HG03159 (cell line): ENCODE data around the gene RPL3.
"Not testable (repeated sequence)": the region's sequence is repeated elsewhere in the genome, so short reads cannot be mapped to it uniquely, and the experiment has no call there.

ENCODE experiments used
- ATAC-seq: cut with Tn5 transposase; IDR thresholded peaks from one replicate; pipeline ENCODE4 v1.9.1; 2021; ENCODE audit warnings: mild to moderate bottlenecking, moderate library complexity; ENCODE audit not compliant: unreplicated experiment

RPL3 gene

GRCh38 chr22:39319284-39320022, at the start of gene RPL3:
TSS of gene RPL3 (minus strand) at chr22:39319623. CDS start at chr22:39319597, 26 bp downstream.
- peak; percentile 78 for ATAC-seq

DNA sequence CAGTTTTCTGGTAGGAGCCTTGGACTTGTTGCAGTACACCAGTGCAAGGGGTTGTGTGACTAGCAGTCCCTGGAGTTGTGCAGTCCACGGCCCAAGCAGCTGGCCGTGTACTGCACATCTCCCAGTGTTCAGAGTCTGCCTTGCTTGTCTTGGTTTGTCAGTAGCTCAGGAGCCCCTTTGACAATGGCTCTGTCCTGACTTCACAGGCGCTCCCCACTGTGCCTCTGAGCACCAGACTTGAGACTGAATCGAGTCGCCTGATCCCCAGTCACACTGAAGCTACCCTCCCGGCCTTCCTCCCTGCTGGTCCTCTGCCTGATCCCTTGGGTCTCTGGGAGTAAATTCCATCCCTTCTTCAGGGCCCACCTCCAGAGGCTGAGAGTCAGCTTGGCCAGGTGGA, 49.8 kb upstream of the RPL3 start:
- no peak for ATAC-seq

GRCh38 chr22:39368461-39368911, 49.1 kb upstream of the RPL3 start:
- ATAC-seq: no peak

DNA sequence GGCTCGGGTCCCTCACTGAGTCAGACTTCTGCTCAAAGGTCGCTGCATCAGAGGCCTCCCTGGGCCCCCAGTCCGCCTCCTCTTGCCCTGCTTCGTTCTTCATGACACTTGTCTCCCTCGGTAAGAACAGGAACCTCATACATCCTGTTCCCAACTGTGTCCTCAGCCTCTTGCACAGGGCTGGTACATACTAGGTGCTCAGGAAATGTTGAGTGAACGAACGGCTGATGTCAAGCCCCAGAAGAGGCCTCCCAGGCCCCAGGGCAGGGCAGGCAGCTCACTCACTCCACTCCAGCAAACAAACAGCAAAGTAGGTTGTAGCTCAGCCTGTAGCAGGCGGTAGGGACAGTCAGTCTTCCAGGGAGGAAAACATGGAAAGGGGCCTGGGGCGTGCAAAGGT, 47.6 kb upstream of the RPL3 start:
- ATAC-seq: no peak

GRCh38 chr22:39365492-39365780, 46.0 kb upstream of the RPL3 start:
- no peak for ATAC-seq

DNA sequence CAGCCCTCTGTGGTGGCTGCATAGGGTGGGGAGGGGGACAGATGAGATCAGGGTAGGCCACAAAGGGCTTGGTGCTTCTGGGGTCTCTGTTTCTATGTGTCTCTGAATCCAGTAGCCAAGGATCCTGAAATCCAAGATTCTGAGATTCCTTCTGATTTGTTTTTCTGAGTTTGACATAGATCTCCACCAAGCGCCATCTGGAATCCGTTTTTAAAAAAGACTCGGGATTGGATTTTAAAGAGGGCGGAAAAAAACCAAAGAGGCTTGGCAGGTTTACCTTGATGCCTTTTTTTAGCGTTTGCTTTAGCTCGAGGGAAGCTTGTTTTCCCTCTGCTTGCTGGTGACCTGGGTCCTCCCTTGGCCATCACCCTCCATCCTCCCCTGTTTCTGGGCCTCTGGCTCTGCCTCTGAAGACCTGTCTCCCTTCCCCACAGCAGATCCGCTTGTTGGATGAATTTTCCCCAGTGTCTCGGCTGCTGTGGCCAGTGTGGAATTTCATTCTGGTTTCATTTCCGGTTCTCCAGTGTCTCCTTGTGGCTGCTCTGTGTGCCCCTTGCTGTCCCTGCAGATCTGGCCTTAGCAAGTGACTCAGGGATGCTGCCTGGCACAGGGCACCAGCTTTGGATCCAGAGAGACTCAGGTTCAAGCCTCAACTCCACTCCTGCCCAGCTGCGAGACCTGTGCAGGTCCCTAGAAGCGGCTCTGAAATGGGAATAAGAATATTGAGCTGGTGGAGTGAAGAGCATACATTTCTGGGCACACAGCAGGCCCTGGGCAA, 45.5 kb upstream of the RPL3 start:
- ATAC-seq: no peak

DNA sequence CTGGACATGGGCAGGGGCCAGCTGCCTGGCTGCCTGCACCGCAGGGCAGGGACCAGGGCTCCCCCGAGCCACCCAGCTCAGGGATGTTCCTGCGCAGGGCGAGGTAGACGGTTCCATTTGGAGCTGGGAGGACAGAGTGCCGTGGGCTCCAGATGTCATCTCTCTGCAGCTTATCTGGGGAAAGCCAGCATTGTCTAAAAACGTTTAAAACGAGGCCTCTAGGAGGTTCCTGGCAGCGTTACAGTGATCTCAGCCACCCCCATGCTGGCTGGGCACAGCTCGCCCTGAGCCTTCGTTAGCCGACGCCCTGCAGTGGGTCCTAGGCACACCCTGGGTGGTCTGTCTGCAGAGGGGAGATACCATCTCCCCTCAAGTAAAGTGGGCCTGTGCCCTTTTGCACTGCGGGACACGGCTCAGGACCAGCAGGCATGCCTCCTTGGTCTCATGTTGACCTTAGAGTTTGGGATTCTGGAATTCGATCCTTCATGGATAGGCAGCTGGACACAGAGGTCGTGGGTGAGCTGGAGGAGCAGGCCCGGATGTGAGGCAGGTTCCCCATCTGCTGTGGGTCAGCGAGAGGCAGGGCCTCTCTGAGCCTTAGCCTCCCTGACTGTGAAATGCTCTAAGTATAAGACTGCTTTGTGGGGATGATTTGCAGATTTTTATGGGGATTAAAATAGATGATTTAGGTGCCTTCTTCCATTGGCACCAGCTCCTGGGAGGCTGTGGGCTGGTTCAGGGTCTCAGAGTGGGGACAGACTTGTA, 44.5 kb upstream of the RPL3 start:
- no peak for ATAC-seq

DNA sequence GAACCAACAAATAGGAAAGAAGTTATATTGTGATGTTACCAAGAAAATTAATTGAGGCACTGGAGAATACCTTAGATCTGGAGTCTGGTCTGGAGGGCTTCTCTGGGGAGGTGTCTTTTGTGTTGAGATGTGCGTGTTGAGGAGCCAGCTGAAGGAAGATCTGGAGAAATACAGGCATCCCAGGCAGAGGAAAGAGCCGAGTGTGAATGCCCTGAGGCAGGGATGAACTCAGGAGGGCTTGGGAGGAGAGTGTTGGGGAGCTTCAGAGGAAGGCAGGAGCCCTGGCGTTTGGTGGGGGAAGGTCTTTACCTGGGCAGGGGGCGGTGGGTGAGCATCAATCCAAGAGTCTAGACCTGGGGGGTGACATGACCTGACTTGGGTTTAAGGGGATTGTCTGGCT, 43.5 kb upstream of the RPL3 start:
- ATAC-seq: no peak

DNA sequence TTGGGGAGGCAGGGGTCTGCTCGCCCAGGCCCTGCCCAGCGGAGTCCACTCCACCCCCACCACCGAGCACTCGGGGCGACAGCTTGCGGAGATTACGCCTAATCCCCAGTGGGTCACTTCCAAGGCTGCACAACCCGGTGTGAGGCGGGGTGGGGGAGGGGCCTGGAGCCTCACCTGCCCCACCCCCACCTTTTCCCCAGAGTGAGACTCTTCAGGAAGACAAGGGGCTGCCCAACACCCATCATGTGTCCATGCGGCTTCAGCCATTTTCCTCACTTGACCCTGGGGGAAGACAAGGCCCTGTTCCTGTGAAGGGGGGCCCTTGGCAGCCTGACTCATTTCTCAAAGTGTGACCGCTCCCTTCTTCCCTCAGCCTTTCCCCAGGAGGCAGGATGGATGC, 42.8 kb upstream of the RPL3 start:
- no peak for ATAC-seq

GRCh38 chr22:39361496-39361895, 42.1 kb upstream of the RPL3 start:
- no peak for ATAC-seq

- ATAC-seq: no peak
Observed at GRCh38 chr22:39360674-39361413, 41.4 kb upstream of the RPL3 start.

DNA sequence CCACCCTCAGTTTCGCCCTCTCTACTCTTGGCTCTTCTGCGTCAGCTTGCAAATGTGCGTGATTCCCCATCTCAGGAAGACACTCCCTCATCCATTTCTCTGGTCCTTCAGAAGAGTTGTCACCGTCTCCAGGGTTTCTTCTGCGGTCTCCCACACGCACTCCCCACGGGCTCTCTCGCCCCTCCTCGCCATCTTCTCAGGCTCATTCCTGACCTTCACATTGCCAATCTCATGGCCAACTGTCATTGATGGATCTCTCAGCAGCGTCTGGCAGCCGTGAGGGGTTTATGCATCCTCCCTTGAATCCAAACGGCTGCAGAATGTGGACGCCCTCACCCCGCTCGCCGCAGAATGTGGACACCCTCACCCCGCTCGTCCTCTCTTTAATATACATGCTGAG, 40.8 kb upstream of the RPL3 start:
- no peak for ATAC-seq

DNA sequence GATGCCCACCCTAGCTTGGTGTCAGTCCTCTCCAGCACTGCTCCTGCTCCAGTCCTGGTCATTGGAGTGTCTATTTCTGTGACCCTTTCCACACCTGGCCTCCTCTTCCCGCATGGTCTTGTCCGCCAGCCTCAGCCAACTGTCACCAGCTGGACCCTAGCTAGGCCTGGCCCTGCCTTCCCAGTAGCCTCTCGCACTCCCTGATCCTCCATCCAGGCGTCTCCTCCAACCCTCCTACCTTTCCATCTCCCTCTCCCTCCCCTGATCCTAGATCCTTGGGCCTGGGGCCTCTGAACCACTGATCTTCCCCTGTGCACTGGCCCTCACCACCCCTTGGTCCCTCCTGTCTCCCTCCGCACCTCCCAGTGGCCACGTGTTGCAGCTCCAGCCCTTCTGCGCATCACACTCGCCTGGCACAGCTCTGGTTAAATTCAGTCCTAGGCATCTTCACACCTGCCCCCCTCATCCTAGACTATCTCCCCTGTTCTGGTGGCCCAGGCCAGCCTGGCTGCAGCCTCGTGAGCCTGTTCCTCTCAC, 40.3 kb upstream of the RPL3 start:
- no peak for ATAC-seq

- not testable (repeated sequence) for ATAC-seq
Observed at GRCh38 chr22:39358197-39358596, 38.8 kb upstream of the RPL3 start.

DNA sequence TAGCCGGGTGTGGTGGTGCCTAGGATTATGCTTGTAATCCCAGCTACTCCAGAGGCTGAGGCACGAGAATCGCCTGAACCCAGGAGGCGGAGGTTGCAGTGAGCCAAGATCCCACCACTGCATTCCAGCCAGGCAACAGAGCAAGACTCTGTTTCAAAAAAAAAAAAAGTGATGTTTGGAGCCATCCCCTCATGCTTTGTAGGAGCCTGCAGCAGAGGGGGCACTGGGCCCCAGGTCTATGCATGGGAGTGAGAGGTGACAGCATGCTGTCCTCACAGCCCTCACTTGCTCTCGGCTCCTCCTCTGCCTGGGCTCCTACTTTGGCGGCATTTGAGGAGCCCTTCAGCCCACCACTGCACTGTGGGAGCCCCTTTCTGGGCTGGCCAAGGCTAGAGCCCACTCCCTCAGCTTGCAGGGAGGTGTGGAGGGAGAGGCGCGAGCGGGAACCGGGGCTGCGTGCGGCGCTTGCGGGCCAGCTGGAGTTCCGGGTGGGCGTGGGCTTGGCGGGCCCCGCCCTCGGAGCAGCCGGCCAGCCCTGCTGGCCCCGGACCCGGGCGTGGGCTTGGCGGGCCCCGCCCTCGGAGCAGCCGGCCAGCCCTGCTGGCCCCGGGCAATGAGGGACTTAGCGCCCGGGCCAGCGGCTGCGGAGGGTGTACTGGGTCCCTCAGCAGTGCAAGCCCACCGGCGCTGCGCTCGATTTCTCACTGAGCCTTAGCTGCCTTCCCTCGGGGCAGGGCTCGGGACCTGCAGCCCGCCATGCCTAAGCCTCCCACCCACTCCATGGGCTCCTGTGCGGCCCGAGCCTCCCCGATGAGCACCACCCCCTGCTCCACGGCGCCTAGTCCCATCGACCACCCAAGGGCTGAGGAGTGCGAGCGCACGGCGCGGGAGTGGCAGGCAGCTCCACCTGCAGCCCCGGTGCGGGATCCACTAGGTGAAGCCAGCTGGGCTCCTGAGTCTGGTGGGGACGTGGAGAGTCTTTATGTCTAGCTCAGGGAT, 38.0 kb upstream of the RPL3 start:
- ATAC-seq: not testable (repeated sequence)

DNA sequence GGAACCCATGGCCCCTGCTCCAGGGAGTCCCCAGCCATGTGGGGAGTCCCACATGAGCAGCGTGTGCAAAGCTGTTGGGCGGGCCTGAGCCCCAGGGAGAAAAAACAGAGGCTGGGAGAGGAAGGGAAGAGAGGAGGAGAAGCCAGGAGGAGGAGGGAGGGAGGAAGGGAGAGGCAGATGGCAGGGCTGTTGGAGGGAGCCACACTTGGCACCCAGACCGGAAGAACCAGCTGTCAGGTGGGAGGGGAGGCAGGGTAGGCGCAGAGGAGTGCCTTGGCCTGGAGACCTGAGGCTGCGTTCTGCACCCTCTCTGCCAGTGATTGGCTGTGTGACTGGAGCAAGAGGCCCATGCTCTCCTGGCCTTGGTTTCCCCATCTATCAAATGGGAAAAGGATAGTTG, 37.0 kb upstream of the RPL3 start:
- no peak for ATAC-seq

DNA sequence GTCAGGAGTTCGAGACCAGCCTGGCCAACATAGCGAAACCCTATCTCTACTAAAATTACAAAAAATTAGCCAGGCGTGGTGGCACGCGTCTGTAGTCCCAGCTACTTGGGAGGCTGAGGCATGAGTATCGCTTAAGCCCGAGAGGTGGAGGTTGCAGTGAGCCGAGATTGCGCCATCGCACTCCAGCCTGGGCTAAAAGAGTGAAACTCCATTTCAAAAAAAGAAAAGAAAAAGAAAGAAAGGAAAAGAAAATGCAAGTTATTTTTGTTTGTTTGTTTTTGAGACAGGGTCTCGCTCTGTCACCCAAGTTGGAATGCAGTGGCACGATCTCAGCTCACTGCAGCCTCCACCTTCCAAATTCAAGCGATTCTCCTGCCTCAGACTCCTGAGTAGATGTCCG, 36.4 kb upstream of the RPL3 start:
- ATAC-seq: not testable (repeated sequence)

DNA sequence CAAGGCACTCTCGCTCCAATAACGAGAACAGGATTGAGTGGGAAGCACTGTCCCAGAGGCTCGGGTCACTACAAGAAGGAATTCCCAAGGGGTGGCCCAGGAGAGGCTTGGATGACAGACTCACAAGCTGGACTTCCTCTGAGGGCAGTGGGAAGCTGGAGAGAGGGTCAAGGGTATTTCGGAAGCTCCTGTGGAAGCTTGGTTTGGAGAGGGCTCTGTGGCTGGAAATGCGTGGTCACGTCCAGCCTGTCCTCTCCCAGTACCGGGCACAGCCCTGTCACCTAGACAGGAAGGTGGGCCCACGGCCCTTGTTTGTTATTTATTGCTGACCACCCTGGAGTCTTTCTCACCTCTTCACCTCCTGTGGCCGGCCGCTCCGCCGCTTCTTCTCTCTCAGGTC, 35.7 kb upstream of the RPL3 start:
- ATAC-seq: no peak

- ATAC-seq: no peak
Observed at GRCh38 chr22:39353346-39353745, 33.9 kb upstream of the RPL3 start.
